HL-60/S4 treated with phorbol 12-myristate 13-acetate at 8.2 ng/mL for 4 days and 3 days (cell line): ENCODE data around the gene LUC7L3.

Source experiments
- in situ Hi-C: fragments of 300-500 bp; cut with MboI; formaldehyde crosslinking; loops from 2 replicates; pipeline ENCODE4 v1.15.0; 2022; ENCODE audit warnings: low sequenced_read_pairs

Gene LUC7L3

DNA sequence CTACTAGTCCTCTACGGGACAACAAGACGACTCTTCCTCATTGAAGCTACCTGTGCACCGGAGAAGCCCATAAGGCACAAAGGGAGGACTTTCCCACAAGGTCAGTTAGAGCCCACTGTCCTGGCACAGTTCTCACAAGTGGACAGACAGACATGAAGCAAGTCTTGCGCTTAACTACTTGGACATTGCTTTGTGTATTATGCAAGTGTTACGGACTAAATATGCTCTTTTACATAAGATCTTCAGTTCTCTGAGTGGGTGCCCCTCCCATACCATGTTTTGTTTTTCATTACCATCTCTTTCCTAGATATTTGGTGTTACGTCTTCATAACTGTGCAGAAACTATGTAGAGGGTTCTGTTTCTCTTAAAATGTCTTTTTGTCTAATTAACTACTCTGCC, 29.8 kb downstream of the LUC7L3 start:
- in situ Hi-C loops: no loop called here

DNA sequence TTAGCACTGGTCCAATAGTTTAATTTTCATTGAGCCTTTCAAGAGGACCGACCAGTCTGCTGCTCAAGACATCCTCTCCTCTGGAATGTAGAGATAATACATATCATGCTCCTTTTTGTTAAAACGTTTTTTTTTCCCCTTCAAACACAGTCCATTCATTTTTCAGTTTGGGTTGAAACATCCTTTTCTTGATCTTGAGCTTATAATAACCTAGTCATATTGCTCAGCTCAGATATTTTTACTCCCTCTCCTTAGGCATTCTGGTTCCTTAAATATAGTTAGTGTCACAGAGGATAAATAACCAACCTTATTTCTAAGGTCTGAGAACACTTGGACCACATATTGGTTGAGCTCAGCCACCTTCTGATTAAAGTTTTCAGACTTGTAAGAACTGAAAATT, 35.1 kb downstream of the LUC7L3 start:
- in situ Hi-C loops: no loop called here

DNA sequence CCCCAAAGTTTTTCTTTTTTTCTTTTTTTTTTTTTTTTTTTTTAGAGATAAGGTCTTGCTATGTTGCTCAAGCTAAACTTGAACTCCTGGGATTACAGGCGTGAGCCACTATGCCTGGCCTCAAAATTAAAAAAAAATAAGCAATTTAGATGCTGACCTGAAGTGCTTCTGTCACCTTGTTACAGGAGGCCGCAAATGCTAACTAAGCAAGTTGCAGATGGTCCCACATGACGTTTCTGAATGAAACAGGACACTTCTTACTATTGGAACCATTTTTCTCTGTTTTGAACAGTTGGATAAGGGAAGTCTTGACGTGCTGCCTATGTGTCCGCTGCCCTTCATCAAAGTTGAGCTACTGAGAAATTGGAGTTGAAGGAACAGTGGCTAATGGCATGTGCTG, 39.1 kb downstream of the LUC7L3 start:
- in situ Hi-C loops: no loop called here

DNA sequence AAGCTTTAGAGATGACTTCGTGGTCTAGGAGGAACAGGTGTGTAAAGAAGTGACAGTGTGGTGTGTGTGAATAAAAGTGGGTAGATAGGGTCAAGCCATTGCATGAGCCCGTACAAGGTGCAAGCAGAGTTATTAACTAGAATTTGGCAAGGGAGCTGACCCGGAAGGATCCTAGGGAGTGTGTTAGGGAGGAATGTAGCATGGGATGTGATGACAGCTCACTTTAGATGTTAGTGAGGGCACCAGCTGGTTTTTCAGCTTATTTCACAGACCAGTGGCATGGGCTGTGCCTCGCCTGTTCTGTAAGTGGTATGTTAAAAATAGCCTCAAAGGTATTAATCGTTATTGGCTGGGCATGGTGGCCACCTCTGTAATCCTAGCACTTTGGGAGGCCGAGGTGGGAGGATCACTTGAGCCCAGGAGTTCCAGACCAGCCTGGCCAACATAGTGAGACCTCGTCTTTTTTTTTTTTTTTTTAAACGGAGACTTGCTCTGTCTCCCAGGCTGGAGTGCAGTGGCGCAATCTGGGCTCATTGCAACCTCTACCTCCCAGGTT, 39.7 kb downstream of the LUC7L3 start:
- in situ Hi-C loops: no loop called here

DNA sequence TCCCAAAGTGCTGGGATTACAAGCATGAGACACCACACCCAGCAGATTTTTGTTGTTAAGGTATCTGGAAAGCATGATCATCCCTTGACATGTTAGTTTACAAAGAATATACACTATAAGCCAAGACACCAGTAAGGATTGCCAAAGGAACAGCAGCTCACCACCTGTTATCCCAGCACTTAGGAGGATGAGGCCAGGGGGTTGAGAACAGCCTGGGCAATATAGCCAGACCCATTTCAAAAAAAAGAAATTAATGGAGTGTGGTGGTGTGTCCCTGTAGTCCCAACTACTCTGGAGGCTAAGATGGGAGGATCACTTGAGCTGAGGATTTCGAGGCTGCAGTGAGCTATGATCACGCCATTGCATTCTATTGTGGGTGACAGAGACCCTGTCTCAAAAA, 42.8 kb downstream of the LUC7L3 start:
- in situ Hi-C loops: no loop called here

DNA sequence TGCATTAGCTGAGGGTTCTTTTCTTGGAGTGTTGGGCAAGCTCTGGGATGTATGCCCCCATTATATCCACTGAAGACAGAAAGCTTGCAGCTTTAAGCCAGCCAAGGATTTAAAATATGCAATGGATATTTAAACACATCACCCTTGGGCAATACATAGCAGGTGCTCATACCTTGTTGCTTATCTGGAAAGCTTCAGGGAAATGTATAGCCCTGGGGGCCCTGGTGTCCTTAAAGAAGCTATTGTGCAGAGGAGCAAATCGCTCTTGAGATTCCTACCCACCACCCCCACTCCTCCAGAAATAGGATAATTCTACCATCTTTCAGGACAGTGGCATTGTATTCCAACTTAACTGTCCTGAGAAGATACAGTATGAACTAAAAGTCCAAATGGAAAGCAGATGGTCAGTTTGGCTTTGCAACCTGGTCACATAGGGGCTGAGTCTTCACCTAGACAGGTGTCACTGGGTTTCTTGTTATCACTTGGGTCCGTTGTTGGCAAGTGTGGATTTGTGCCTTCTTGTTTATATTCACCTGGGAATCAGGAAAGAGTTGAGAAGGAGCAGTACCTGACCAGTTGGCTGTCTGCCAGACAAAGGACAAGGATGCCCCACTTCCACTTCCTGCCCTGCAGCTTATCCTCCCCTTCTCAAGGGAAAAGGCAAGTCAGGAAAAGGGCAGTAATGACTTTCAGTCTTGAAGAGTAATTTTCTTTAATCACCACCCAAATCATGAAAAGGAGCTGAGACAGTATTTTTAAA, 44.5 kb downstream of the LUC7L3 start:
- in situ Hi-C loops: no loop called here

DNA sequence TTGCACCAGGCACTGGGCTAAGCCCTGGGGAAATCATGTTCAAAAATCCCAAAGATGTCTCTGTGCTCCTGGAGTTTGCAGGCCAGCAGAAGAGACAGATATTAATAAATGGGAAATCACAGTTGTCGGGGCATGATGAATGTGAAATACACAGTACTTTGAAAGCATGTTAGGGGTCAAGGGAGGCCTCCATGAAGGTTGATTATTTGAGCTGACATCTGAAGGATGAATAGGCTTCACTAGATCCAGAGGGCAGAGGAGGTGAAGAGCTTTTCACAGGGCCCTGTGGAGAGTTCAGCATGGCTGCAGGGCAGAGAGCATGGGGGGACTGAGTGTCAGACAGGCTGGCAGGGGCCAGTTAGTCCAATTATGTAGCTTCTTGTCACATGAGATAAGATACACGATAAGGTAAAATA, 45.3 kb downstream of the LUC7L3 start:
- in situ Hi-C loops: no loop called here

DNA sequence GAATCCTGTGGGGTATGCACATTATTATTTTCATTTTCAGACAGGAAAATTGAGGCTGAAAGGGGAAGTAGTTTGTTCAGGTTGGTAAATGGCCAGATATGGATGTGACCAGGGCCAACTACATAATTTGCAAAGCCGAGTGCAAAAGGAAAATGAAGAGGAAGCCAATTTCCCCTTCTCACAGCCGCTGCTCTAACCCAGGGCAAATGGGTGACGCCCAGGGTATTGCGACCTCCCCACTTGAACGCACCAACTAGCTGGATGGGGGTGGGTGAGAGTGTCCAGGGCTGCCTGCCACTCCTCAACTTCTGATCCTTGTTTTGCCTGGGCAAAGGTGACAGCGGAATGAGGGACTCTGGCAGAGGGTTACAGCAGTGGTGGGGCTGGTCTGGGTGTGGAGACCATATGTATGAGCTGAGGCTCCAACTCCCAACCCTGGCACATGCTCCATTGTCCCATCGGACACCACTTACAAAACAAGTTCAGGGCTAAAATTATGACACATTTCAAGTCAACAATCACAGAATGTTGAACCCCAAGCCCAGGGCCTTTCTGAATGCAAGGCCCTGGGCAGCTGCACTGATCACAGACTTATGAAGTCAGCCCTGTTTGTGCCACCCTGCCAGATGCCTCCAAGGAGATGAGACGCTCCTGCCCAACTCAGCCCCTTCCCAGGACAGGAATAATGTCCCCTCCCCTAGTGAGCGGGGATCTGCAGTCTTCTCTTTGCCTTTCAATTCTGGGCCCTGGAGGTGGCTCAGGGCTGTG, 46.2 kb downstream of the LUC7L3 start:
- in situ Hi-C loops: no loop called here

DNA sequence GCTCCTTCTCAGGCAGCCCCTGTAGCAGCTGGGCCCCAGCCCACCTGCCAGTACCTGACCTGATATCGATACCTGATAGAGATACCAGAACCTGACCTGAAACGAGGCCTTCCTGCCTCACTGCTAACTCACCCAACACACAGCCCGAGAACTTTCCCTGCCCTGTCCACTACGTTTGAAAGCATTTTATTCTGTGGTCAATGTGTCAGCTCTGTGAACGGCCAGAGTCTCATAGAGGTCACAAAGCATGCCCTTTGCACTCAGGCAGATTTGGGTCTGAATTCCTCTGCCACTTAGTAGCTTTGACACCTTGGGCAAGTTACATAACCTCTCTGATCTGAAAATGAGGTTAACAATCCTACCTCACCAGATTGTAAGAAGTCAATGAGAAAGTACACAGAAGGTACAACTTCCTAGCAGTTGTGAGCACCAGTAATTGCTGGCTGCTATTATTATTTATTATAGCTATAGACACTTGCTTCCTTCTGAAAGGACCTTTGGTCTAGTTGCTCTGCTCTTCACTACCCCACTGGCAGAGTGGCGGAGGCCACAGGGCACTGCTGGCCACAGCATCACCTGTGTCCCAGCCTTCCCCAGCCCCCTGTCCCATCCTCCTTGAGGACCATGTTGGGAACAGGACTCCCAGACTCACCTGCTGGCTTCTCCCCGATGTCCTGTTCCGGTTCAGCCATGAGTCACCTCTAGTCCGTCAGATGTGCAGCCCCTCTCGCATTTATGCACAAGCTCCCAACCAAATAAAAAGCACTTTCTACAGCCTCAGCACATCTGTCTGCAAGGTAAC, 47.0 kb downstream of the LUC7L3 start:
- in situ Hi-C loops: no loop called here

DNA sequence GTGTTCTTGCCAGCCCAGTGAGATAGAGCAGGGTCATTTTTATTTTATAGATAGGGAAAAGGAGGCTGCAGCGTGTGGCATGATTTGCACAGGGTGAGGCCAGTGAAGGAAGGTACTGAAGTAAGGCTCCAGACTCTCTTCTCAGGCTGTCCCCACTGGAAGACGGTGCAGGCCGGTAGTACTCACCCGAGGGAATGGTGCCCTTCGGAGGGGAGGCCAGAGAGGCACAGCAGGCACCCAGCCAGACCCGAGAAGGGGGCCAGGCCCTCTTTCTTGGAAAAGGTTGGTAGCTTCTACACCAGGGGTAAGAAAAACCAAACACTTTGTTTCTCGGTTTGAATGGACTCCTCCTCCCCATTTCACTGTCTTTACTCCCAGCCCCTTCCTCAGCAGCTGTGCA, 47.6 kb downstream of the LUC7L3 start:
- in situ Hi-C loops: no loop called here

DNA sequence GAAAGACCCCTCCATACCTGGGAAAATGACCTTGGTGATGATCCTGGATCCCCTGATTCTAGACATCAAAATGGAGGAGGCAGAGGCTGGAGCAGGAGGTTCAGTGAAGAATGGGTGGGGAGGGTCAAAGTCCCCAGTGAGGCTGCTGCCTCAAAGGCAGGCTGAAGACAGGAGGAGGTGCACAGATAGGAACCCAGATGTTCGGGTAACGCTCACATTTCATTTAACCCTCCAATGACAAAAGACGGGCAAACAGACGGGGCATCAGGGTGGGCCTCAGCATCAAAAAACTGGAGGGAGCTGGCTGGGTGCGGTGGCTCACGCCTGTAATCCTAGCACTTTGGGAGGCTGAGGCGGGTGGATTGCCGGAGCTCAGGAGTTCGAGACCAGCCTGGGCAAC, 48.0 kb downstream of the LUC7L3 start, which contains the start of gene ANKRD40CL:
Gene ANKRD40CL (minus strand): TSS at position 73 of the 400 bp plus-strand sequence. CDS start 605 bp downstream, outside the sequence.
- in situ Hi-C loops: no loop called here

DNA sequence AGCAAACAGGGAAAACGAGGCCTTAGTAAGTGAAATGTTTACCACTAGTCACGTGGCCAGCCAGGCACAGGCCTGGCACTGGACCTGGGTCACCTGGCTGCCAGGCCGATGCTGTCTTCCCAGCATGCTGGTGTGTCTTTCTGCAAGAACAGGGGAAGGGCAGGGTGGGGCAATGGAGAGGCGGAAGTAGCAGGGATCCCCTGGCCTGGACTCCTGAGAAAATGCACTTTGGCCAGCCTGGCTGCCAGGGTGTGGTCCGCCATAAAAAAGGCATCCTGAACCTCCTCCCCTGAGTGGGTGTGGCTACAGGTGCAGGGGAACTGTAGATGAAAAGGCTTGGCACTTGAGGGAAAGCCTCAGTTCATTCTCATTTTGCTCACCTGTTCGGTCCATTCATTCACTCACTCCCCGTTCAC, 49.0 kb downstream of the LUC7L3 start:
- in situ Hi-C loops: no loop called here

DNA sequence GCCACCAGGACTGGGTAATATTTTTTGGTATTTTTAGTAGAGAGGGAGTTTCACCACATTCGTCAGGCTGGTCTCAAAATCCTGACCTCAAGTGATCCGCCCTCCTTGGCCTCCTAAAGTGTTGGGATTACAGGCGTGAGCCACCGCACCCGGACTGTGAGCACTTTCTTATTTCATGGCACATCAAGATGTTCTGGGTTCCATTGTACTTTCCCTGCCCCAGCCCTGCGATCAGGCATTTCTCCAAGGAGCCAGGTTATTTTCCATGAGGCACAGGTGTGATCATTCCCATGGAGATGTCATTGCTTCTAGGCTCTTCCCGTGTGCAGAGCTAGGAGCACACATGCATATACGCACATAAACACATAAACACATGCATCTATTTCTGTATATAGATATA, 50.5 kb downstream of the LUC7L3 start:
- in situ Hi-C loops: no loop called here

DNA sequence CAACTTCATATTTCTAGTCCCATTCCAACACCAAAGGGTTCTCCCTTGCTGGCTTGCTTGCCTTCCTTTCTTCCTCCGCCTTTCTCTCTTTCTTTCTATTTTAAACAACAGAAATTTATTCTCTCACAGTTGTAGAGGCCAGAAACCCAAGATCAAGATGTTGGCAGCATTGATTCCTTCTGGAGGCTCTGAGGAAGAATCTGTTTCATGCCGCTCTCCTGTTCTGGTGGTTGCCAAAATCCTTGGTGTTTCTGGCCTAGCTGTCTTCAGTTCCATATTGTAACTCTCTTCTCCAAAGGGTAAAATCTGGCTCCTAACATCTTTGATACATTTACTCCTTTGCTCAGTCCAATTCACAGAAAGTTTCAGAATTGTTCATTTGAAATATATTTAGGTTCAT, 50.9 kb downstream of the LUC7L3 start:
- in situ Hi-C loops: no loop called here

DNA sequence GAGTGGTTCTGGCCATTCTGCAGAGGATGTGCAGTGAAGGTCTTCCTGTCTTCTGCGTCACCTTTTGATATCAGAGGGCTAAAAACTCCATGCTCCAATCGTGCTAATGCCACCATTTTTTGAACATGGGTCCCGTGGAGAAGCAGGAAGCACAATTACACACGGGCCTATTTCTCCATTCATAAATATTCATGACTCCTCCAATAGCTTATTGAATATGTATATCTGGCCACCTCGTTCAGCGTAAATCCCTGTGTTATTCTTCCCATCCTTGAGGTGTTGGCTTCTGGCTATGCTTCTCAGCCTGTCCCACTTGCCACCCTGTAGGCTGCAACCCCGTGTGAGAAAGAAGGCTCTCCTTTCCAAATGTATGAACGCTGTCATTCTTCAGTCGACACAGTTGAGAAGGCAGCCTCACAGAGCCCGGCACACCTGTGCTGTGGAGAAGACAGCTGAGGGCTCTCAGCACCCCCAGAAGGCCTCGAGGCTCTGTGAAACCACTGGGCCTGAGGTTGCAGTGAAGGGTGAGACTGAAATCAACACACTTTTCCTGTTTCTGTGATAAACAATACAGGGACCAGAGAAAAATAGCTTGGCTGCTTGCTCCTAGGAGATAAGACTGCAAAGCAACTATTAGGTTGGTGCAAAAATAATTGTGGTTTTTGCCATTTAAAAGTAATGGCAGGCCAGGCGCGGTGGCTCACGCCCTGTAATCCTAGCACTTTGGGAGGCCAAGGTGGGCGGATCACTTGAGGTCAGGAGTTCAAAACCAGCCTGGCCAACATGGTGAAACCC, 52.8 kb downstream of the LUC7L3 start:
- in situ Hi-C loops: no loop called here

DNA sequence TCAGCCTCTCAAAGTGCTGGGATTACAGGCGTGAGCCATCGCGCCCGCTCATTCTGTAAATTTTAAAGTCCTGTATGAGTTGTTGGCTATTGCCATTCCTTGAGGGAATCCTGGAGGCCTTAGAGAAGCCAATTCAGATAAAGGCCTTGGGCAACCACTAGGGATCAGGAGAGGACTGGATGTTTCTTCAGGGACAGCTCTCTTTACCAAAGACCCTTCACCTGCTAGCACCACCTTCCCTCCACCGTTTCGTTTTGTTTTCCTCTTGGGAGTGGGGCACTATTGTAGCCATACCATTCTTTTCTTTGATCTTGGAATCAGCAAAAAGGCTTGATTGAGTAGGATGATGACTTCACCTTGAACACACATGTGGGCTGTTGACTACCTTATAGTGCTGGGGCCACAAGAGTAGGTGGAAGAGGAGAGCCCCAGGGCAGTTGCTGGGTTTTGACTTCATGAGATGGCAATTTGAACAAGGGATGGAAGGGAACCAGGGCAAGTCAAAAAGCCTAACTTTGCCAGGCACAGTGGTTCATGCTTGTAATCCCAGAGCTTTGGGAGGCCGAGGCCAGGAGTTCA, 54.9 kb downstream of the LUC7L3 start:
- in situ Hi-C loops: no loop called here

DNA sequence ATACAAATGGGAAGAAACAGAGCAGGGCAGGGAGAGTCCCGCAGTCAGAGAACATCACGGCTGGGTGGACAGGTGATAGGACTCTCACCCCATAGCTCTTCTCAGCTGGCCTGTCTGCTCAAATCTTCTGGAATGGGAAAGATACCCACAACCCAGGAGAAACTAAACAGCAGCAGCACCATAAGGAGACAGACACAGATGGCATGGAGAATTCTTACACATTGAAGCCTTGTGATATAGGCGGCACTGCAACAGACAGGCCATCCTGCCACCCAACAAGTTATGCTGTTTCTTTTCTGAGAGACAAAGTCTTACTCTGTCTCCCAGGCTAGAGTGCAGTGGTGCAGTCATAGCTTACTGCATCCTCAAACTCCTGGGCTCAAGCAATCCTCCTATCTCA, 56.5 kb downstream of the LUC7L3 start:
- in situ Hi-C loops: no loop called here

DNA sequence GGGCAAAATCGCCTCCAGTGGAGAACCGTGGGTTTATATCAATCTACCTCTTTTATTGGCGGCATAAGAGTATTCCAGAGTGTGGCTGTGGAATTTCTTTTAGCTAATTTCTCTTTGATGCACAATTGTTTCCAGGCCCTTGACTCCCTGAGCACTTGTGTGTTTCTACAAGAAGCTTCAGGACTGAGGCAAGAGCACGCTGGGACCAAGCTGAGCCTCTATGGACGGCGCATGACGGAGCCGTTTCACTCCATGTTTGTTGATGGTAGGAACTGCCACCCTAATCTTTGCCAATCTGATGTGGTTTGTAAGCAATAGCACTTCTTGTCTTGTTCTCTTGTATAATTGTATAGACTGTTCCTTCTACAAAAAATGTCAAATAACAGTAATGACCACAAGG, 59.1 kb downstream of the LUC7L3 start:
- in situ Hi-C loops: no loop called here

DNA sequence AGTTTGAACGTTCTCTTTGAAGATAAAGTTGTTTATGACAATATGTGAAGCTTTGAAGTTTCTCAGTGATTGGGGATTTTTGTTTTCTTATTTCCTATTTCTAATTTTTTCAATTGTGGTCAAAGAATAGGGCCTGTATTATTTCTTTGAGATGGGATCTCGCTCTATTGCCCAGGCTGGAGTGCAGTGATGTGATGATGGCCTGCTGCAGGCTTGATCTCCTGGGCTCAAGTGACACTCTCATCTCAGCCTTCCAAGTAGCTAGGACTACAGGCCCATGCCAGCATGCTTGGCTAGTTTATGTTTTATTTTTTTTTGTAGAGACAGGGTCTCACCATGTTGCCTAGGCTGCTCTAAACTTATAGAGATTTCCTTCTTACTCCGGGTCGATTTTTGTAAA, 59.6 kb downstream of the LUC7L3 start:
- in situ Hi-C loops: no loop called here
